GM19324 (cell line): ENCODE data around the gene FAM174C.
"Not testable (repeated sequence)": the region's sequence is repeated elsewhere in the genome, so short reads cannot be mapped to it uniquely, and the experiment has no call there.

Source experiments
- ATAC-seq: cut with Tn5 transposase; IDR thresholded peaks from one replicate; pipeline ENCODE4 v1.9.1; 2021; ENCODE audit warnings: mild to moderate bottlenecking, moderate library complexity; ENCODE audit not compliant: unreplicated experiment, low FRiP score

The FAM174C gene

DNA sequence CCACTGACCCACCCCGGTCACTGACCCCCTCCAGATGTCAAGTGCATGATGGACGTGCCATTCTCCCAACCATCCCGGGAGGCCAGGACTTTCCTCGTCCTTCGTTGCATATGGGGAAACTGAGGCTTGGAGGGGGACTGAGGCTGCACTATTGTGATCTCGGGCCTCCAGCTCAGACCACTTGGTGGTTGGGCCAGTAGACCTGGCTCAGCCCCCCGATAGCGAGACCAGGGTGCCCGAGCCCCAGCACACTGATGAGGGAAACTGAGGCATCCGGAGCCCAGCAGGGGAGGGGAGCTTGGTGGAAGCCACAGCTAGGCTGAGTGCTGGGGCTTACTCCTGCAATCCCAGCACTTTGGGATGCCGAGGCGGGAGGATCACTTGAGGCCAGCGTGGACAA, 20.7 kb downstream of the FAM174C start:
- ATAC-seq = no peak

DNA sequence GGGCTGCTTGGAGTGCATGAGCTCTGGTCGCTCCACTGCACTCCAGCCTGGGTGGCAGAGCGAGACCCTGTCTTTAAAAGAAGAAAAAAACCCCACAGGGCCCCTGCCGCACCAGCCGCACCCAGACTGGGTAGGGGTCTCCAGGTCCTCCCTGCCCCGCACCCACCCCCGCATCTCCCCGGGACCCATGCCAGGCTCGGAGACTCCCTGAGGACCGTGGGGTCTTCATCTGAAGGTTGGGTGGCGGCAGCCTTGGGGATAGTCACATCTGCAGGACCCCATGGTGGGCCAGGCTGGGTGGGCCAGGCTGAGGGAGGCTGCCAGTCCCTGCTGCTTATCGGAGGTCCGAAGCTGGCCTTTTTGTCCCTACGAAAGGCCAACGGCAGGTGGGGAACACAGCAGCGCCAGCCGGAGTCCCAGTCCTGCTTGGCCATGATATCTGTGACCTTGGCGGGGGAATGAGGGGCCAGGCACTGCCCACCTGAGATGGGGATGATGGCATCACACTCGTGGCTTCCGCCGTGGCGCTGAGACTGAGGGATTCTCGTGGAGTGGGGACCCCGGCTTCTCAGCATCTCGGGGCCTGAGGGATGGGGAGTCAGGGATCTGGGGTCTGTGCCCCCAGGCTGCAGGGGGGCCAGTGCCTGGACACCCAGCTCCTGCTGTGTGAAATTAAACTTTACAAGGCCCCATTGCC, 21.4 kb downstream of the FAM174C start:
- ATAC-seq = no peak

DNA sequence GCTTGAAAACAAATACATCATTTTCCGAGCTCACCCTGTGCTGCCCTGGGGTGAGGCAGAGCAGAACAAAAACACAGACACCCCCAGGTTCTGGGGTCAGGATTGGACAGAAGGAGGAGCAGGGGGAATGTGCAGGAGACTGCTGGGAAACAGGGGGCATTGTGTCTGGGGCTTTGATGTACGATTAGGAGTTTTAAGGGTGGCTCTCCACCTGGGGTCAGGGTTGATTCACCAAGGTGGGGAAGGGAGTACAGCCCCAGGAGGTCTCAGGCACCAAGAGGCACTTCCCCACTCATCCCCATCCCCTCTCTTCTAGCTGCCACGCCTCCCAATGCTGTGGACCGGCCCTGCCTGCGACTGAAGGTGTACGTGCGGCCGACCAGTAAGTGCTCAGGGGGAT, 22.9 kb downstream of the FAM174C start:
- no peak for ATAC-seq

DNA sequence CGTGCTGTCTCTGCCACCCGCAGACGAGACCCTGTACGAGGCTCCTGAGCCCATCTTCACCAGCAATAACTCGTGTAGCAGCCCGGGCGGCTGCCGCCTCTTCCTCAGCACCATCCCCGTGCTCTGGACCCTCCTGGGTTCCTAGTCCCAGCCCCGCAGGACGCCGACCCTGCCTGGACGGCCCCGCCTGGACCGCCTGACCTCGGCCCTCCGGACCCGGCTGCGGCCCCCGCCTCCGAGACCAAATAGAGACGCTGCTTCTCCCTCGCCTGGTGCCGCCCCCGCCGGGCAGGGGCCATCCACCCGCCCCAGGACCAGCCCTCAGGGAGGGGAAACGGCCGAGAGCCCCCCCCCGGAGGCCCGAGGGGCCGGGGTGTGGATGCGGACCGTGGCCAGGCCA, 24.5 kb downstream of the FAM174C start:
- ATAC-seq = no peak

DNA sequence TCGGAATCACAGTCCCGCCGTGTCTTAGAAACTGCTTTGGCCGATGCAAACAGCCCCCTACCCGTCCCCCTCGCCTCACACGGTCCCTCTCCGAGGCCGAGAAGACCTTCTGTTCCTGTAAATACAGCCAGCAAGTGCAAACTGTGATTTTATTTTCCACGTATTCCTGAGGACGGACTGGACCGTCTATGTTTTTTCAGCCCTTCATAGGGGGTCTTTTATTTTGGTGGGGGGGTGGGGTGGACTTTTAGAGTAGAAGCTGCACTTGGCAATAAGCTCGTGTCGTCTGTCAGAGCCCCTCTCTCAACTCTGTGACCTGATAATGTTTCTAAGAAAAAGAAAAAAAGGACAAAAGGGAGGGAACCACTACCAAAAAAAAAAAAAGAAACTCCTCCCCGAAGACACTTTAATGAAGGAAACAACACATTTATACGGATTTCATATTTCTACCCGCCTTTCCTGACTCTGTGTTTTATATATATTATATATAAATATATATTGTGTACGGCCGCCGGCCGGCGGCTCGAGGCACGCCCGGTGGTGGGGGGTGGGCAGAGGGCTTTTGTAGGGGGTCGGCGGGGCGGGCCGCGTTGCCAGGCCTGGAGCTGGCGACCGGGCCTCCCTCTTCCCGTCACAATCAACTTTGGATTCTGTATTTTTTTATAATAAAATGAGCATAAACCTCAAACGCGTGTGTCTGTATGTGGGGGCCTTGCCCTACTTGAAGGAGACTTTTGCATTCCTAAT, 25.6 kb downstream of the FAM174C start:
- no peak for ATAC-seq

DNA sequence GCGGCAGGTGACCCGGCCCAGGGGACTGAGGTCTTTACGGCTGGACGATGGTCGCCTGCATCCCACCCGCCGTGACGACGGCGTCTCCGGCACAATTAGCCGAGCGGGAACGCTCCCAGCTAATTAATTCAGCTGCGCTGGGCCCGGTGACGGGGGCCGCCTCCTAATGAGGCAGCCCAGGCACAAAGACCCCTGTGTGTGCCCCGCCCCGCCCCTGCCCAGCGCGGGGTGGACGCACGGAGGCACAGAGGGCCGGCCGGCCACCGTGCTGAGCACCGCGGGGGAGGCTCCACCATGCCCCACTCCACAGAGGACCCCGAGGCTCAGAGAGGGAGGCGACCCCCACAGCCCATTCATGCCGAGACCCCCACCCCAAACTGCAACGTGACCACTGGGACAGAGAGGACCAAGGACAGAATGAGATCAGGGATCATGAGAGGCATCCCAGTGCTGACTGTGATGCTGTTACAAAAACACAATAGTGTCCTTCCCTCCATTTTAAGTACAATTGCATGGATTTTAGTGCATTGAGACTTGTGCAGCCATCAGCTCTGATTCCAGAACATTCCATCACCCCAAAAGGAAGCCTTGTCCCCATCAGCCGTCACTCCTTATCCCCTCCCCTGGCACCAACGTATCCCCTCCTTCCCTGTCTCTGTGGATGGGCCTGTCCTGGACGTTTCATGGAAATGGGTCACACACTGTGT, 27.4 kb downstream of the FAM174C start:
- no peak for ATAC-seq

DNA sequence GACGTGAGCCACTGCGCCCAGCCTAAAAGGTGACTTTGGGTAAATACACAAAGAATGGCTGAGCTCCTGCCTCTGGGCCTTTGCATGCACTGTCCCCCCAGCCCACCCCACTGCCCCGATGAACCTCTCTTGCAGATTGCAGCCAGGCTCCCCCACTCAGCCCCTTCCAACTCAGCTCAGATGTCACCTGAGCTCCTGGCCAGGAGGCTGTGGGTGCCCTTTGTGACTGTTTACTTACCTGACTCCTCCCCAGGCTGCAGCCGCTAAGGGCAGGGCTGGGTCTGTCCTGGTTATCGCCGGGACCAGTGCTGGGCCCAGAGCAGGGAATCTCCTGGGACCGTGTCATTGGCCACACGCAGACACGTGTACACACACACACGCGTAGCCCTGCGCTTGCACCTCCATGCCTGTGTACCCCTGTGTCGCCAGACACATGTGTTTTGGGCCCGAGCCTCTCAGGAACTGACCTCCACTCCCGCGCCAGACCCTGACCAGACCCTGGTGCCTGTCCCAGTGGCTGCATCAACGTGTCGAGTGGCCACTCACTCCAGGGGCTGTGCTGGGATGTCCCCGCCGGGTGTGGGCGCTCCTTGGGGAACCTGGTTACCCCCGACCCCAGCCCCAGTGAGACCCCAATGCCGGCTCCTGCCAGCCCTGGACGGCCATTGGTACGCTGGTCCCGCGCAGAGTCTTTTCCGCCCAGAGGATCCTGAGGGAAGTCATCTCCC, 29.0 kb downstream of the FAM174C start:
- ATAC-seq = no peak

DNA sequence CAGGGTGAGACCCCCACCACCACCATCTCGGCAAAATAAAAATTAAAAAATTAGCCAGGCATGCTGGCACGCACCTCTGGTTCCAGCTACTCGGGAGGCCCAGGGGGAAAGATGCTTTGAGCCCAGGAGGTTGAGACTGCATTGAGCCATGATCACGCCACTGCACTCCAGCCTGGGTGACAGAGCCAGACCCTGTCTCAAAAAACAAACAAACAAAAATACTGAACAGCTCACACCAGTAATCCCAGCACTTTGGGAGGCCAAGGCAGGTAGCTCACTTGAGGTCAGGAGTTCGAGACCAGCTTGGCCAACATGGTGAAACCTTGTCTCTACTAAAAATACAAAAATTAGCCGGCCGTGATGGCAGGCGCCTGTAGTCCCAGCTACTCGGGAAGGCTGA, 30.0 kb downstream of the FAM174C start:
- not testable (repeated sequence) for ATAC-seq

DNA sequence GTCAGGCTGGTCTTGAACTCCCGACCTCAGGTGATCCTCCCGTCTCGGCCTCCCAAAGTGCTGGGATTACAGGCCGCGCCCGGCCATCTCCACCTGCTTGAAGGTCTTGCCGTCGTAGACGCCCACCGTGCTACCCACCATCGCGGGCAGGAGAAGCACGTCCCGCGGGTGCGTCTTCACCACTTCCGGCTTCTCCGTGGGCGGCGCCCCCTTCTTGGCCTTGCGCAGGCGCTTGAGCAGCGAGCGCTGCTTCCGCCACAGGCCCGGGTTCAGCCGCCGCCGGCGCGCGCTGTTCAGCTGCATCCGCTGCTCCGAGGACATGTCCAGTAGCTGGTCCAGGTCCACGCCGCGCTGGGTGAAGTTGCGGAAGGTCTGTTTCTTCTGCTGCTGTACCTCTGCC, 32.0 kb downstream of the FAM174C start:
- ATAC-seq = no peak

DNA sequence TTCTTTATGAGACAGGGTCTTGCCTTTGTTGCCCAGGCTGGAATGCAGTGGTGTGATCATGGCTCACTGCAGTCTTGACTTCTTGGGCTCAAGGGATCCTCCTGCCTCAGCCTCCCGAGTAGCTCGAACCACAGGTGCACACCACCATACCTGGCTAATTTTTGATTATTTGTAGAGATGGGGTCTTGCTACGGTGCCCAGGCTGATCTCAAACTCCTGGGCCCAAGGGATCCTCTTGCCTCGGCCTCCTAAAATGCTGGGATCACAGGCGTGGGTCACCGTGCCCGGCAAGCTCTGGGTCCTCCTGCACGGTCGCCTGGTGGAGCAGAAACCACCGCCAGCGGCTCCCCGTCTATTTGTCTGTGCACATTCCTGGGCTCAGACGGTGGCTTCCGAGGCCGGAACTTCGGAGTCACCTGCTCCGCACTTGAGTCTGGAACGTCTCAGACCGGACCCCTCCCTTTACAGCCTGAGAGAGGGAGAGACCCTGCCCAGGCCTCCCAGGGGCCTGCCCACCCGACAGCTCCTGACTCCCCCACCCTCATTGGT, 32.5 kb downstream of the FAM174C start:
- no peak for ATAC-seq

DNA sequence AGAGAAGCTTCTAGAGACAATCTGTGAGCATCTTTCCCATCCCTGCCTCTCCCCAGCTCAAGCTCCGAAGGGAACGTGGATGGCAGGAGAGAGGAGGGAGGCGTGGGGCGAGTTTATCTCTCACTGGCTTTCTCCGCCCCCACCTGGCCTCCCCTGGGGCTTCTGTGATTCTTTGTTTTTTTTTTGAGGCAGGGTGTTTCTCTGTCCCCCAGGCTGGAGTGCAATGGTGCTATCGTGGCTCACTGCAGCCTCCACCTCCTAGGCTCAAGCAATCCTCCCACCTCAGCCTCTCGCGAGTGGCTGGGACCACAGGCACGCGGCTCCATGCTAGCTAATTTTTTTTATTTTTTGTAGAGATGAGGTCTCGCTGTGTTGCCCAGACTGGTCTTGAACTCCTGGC, 33.4 kb downstream of the FAM174C start:
- ATAC-seq = no peak

DNA sequence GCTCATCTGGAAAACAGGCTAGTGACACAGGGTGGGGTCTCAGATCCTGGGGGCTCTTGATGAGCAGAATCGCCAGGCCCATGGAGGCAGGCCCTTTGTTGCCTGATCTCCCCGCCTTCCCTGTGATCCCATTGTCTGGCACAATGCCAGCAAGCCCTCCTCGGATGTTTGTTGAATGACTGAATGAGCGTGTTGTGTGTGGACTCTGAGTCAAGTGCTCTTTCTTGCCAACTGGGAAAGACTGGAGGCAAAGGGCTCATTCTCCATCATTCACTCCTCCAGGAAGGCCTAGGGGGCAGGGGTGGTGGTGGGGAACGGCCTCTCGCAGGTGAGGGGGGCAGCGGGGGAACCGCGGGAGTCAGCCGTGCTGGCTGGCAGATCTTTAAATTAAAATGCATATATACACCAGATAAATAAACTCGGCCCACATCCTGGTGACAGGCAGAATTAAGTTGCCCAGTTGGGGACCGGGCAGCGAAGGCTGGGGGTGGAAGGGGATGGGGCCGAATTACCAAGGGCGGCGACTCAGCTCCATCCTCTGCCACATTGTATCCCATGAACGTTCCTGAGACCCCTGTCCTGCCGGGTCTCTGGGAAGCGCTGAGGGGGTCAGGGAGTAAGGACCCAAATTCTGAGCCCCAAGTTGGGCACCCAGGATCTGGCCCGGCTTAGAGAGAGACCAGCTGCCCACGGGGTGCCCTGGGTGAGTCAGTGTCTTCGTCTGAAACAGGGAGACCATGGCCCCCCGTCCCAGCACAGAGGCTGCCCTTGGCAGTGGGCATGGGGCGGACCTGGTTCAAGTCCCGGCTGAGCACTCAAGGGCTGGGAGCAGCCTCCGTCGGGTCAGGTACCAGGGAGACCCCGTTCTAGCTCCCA, 34.9 kb downstream of the FAM174C start:
- no peak for ATAC-seq

DNA sequence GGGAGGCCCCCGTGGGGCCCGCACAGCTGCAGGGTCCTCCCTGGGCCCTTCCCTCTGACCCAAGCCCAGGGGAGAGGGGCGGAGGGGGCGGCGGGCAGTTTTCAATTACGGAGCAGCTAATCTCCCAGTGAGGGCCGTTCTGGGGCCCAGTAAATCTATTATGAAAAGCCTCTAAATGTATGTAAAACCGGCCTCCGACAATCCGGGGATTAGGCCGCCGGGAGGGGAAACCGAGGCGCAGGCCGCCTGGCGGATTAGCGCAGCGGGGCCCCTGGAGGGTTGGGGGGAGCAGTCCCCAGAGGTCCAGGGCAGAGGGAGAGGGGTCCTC, 35.5 kb downstream of the FAM174C start:
- no peak for ATAC-seq

DNA sequence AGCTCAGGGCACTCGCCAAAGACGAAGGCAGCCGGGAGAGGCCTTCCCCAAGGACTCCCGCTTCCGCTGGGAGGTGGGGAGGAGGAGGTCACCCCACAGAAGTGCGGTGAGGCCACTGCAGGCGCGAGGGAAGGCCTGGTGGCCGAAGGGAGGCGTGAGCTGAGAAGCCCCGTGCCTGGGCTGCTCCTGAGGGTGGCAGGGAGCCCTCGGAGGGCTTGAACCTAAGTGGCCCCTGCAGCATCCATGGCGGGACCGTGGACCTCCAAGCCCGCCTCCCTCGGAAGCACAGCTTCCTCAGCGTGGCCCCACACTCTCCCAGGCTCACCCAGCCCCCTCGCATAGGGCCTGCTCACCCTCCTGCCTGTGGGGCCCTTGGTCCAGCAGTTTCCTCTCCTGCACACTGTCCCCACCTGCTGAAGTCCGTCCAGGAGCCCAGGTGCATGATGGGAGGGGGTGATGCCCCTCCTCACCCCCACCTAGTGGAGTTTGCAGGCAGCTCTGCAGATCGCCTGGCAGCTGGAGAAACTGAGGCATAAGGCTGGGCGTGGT, 36.3 kb downstream of the FAM174C start:
- no peak for ATAC-seq

DNA sequence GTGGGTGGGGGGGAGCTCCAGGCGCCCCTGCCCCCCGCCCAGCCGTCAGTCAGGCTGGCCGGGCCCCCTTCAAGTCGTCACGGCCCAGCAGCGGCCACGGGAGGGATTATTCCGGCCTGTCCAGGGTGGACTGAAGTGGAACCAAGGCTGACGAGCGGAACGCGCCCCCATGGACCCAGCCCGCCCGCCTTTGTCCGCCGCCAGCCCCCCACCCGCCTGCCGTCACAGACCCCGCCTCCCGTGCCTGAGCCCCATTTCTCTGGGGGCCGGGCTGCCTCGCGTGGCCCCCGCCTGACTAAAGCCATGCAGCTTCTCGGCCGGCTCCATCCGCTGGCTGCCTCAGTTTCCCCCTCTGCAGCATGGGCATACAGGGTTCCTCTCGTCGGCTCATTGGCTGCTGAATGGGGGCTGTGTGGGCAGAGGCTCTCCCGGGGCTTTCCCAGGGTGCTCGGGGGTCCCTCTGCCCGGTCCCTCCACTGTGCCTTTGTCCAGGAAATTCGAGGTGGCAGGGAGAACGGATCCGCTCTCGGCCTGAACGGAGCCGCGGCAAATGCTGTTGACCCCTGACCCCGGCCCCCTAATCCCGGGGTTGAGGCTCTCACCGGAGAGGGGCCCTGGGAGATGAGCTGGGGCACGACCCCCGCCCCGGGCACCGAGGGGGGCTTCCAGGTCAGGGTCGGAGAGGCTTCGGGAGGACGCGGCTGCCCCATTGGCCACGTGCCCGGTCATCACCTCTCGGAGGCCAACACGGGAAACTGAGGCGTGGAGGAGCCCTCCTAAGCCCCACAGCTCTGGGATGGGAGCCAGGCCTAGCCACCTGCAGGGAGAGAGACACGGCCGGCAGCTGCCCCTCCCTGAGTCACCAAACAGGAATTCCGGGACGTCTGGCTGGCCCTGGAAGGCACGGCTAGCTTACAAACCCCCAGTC, 37.7 kb downstream of the FAM174C start:
- ATAC-seq = no peak

DNA sequence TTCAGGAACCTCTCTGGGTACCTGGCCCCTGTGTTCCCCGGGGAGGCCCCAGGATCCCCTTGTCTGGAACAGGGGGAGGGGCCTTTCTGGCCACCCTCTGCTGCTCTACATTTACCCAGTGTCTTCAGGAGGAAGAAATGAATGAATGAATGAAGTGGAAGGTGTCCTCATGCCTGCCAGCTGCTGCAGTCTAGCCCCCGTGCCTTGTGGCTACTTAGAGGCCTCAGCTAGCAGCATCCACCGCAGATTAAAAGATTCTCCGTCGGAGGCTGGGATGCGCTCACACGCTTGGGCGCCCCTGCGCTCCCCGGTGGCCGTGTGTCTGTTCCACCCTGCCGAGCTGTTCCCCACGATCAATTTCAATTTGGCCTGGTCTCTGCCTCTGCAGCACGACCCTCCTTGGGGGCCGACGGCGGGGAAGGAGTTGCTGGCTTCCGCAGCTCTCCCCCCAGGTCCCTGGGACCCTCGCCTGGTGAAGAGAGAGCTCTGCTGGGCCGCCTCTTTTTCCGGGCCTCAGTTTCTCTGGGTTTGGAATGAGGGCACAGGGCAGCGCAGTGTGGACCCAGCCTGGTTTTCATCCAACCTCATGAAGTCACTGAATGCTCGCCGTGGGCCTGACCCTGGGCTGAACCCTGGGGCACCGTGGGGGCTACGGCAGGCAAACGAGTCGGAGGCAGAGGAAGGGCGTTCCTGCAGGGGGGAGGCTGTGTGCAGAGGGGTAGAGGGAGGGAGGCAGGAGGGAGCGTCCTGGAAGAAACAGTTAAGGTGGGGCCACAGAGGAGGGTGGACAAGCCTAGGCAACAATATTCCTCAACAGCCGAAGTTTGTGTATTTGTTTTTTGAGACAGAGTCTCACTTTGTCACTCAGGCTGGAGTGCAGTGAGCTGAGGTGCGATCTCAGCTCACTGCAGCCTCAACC, 38.6 kb downstream of the FAM174C start:
- ATAC-seq = no peak

DNA sequence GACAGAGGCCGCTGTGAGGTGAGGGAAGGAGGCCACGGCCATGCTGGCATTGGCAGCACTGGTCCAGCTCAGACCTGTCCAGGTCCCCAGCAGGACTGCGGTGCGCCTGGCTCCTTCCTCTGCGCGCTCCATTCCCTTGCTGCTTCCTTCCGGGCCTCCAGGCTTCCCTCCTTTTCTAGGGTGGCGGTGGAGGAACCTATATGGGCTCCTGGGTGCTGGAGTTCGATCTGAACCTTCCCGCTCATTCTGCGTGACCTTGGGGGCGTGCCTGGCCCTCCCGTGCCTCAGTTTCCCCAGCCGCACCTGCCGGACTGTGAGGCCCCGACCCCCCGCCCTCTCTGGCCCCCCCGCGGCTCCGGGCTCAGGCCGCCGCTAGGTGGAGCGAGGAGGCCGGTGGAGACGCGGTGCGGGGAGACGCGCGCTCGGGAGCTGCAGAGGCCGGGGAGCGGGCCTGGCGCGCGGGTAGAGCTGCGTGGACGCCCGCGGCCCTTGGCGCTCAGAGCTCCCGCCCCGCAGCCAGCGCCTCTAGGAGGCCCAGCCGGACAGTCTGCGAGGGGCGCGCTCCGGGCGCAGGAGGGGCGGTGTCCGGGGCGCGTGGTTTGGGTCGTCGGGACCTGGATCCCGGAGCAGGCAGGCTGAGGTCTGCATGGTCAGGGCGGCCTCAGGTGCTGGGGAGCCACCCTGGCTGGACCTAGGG, 40.3 kb downstream of the FAM174C start:
- ATAC-seq = no peak
